ENCODE data around the gene DQX1. TPM values are rescaled to one million over a fixed set of nuclear protein-coding genes. Genes with fewer than 3 reads are reported as not detected.

The DQX1 gene
- total and polyA plus RNA-seq, 2 donors, result 0.14 to 0.78 TPM

GRCh38 chr2:74500578-74500946 lies 25.5 kb downstream of the DQX1 start:
- Histone ChIP-seq H3K4me3 (ENCODE audit: low read length in 2 of 2) (no peak overlapping the region), H3K27ac (ENCODE audit: low read depth in 1 of 2, low read length in 1 of 2) (no peak overlapping the region), H3K9me3 (ENCODE audit: control insufficient read depth in 2 of 2, insufficient read depth in 1 of 2, low read length in 1 of 2) (peaks cover 2 to 12% of the 10 kb centered on the region in 2 donors), H3K27me3 (ENCODE audit: control insufficient read depth in 2 of 2, insufficient read depth in 1 of 2, low read length in 1 of 2) (peaks cover 93 to 98% of the 10 kb centered on the region in 2 donors), H3K4me1 (ENCODE audit: control insufficient read depth in 2 of 2, insufficient read depth in 2 of 2, low read length in 2 of 2) (peaks cover 20 to 48% of the 10 kb centered on the region in 2 donors), H3K36me3 (ENCODE audit: control insufficient read depth in 2 of 2, insufficient read depth in 2 of 2, low read length in 1 of 2) (peaks cover 7 to 10% of the 10 kb centered on the region in 2 donors)
- no peak for DNase-seq (ENCODE audit: low read depth in 6 of 9, low spot score in 9 of 9)

DNA sequence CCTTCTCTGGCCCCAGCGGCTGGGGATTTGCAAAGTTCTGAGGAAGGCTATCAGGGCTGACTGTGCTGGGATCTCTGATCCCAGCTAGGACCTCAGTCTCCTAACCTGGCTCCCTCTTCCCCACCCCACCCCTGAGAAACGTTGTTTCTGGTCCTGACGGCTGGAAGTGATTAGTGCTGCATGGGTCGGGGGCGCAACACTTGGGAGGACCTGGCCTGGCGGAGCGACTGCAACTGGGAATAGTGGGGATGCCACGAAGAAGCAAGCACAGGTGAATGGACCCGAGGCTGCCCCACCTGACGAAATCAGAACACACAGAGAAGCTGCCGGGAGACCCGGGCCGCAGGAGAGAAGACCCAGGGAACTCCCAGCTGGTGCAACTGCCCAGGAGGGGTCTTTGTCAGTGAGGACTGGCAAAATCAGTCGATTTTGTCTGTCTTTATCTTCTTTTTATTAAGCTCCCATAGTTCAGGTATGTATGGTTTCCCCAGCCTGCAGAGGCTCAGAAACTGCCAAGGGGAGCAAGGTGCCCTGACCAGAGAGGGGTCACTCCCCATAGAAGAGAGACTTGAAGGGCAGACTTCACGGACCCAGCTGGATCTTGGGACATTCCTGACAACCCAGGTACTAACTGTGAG lies 26.0 kb downstream of the DQX1 start:
- Histone ChIP-seq H3K4me3 (ENCODE audit: low read length in 2 of 2) (no peak overlapping the region), H3K27me3 (ENCODE audit: control insufficient read depth in 2 of 2, insufficient read depth in 1 of 2, low read length in 1 of 2) (peaks cover 90 to 93% of the 10 kb centered on the region in 2 donors), H3K9me3 (ENCODE audit: control insufficient read depth in 2 of 2, insufficient read depth in 1 of 2, low read length in 1 of 2) (peaks cover 2 to 12% of the 10 kb centered on the region in 2 donors), H3K36me3 (ENCODE audit: control insufficient read depth in 2 of 2, insufficient read depth in 2 of 2, low read length in 1 of 2) (peaks cover 2 to 5% of the 10 kb centered on the region in 2 donors), H3K27ac (ENCODE audit: low read depth in 1 of 2, low read length in 1 of 2) (no peak overlapping the region), H3K4me1 (ENCODE audit: control insufficient read depth in 2 of 2, insufficient read depth in 2 of 2, low read length in 2 of 2) (peaks cover 20 to 48% of the 10 kb centered on the region in 2 donors)
- 55% methylated on average over 15 of the region's 15 CpGs for WGBS
- no peak for DNase-seq (ENCODE audit: low read depth in 6 of 9, low spot score in 9 of 9)

- Histone ChIP-seq H3K27me3 (ENCODE audit: control insufficient read depth in 2 of 2, insufficient read depth in 1 of 2, low read length in 1 of 2) (peaks cover 83 to 87% of the 10 kb centered on the region in 2 donors), H3K4me1 (ENCODE audit: control insufficient read depth in 2 of 2, insufficient read depth in 2 of 2, low read length in 2 of 2) (peaks cover 20 to 48% of the 10 kb centered on the region in 2 donors), H3K9me3 (ENCODE audit: control insufficient read depth in 2 of 2, insufficient read depth in 1 of 2, low read length in 1 of 2) (peaks cover 0 to 12% of the 10 kb centered on the region in 2 donors), H3K36me3 (ENCODE audit: control insufficient read depth in 2 of 2, insufficient read depth in 2 of 2, low read length in 1 of 2) (no peaks in the 10 kb centered on the region), H3K4me3 (ENCODE audit: low read length in 2 of 2) (peak within 1 kb of the TSS in 1 of 2 donors; percentile 29), H3K27ac (ENCODE audit: low read depth in 1 of 2, low read length in 1 of 2) (no peak within 1 kb of the TSS)
- DNase-seq (ENCODE audit: low read depth in 6 of 9, low spot score in 9 of 9), result no peak
- 4% methylated on average over 65 of the region's 65 CpGs for WGBS
These were observed 26.6 kb downstream of the DQX1 start, which contains the start of gene LBX2 for GRCh38 chr2:74499267-74499939. Gene LBX2, minus strand, starts transcription at chr2:74499603. Its CDS starts 66 bp downstream, at chr2:74499537.

GRCh38 chr2:74498500-74499266 lies 27.3 kb downstream of the DQX1 start:
- no peak overlapping the region for H3K27ac ChIP-seq (ENCODE audit: low read depth in 1 of 2, low read length in 1 of 2)

GRCh38 chr2:74497777-74498499 lies 28.1 kb downstream of the DQX1 start:
- H3K4me1 ChIP-seq (ENCODE audit: control insufficient read depth in 2 of 2, insufficient read depth in 2 of 2, low read length in 2 of 2), result peaks cover 15 to 39% of the 10 kb centered on the region in 2 donors
- peaks cover 0 to 12% of the 10 kb centered on the region in 2 donors for H3K9me3 ChIP-seq (ENCODE audit: control insufficient read depth in 2 of 2, insufficient read depth in 1 of 2, low read length in 1 of 2)
- peak overlapping the region; percentile 19 to 29 for H3K4me3 ChIP-seq (ENCODE audit: low read length in 2 of 2)
- no peak overlapping the region for H3K27ac ChIP-seq (ENCODE audit: low read depth in 1 of 2, low read length in 1 of 2)
- H3K36me3 ChIP-seq (ENCODE audit: control insufficient read depth in 2 of 2, insufficient read depth in 2 of 2, low read length in 1 of 2), result peaks cover 8 to 13% of the 10 kb centered on the region in 2 donors
- DNase-seq (ENCODE audit: low read depth in 6 of 9, low spot score in 9 of 9), result no peak
- WGBS, result 5% methylated on average over 61 of the region's 61 CpGs
- peaks cover 69 to 72% of the 10 kb centered on the region in 2 donors for H3K27me3 ChIP-seq (ENCODE audit: control insufficient read depth in 2 of 2, insufficient read depth in 1 of 2, low read length in 1 of 2)

More at GRCh38 chr2:74498500-74499266, 27.3 kb downstream of the DQX1 start:
- H3K36me3 ChIP-seq (ENCODE audit: control insufficient read depth in 2 of 2, insufficient read depth in 2 of 2, low read length in 1 of 2), result peaks cover 1 to 7% of the 10 kb centered on the region in 2 donors
- 2% methylated on average over 41 of the region's 41 CpGs for WGBS
- peak in 1 of 9 donors; percentile 27 for DNase-seq (ENCODE audit: low read depth in 6 of 9, low spot score in 9 of 9)
- H3K4me1 ChIP-seq (ENCODE audit: control insufficient read depth in 2 of 2, insufficient read depth in 2 of 2, low read length in 2 of 2), result peaks cover 20 to 46% of the 10 kb centered on the region in 2 donors
- H3K27me3 ChIP-seq (ENCODE audit: control insufficient read depth in 2 of 2, insufficient read depth in 1 of 2, low read length in 1 of 2), result peaks cover 76 to 80% of the 10 kb centered on the region in 2 donors
- H3K9me3 ChIP-seq (ENCODE audit: control insufficient read depth in 2 of 2, insufficient read depth in 1 of 2, low read length in 1 of 2), result peaks cover 0 to 12% of the 10 kb centered on the region in 2 donors
- H3K4me3 ChIP-seq (ENCODE audit: low read length in 2 of 2), result peak overlapping the region in 1 of 2 donors; percentile 29

DNA sequence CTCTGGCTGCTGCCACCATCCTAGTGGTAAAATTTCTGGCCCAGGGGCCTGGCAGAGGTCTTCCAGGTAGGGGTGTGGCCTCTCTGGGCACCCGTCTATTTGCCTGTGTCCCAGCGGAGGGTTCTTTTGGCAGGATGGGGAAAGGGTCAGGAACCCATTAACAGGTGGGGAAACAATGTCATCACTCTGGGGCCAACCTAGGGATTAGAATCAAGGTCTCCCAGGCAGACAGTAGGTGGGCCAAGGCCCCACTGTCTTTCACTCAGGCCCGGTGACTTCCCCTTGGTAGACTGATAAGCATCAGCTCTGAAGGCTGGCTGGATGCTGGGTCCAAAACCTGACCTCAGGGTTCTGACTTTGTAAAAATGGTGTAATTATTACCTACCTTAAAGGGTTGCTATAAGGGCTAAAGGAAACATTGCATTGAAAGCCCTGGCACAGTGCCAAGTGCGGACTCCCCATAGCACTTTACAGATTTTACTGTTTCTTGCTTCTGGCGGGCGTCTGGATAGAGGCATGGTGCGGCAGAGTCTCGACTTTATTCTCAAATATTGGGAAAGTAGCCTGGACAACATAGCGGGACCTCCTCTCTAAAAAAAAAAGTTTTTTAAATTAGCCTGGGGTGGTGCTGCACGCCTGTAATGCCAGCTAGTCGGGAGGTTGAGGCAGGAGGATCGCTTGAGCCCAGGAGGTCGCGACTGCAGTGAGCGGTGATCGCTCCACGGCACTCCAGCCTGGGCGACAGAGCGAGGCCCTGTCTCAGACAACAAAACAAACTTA lies 28.8 kb downstream of the DQX1 start:
- DNase-seq (ENCODE audit: low read depth in 6 of 9, low spot score in 9 of 9), result no peak
- no peak overlapping the region for H3K27ac ChIP-seq (ENCODE audit: low read depth in 1 of 2, low read length in 1 of 2)
- peaks cover 16 to 20% of the 10 kb centered on the region in 2 donors for H3K36me3 ChIP-seq (ENCODE audit: control insufficient read depth in 2 of 2, insufficient read depth in 2 of 2, low read length in 1 of 2)
- peaks cover 61 to 65% of the 10 kb centered on the region in 2 donors for H3K27me3 ChIP-seq (ENCODE audit: control insufficient read depth in 2 of 2, insufficient read depth in 1 of 2, low read length in 1 of 2)
- peaks cover 0 to 12% of the 10 kb centered on the region in 2 donors for H3K9me3 ChIP-seq (ENCODE audit: control insufficient read depth in 2 of 2, insufficient read depth in 1 of 2, low read length in 1 of 2)
- H3K4me3 ChIP-seq (ENCODE audit: low read length in 2 of 2), result peak overlapping the region in 1 of 2 donors; percentile 19
- 66% methylated on average over 19 of the region's 19 CpGs for WGBS
- peaks cover 12 to 31% of the 10 kb centered on the region in 2 donors for H3K4me1 ChIP-seq (ENCODE audit: control insufficient read depth in 2 of 2, insufficient read depth in 2 of 2, low read length in 2 of 2)

- 96% methylated on average over 1 of the region's 1 CpG for WGBS
- no peak for DNase-seq (ENCODE audit: low read depth in 6 of 9, low spot score in 9 of 9)
- peaks cover 0 to 12% of the 10 kb centered on the region in 2 donors for H3K9me3 ChIP-seq (ENCODE audit: control insufficient read depth in 2 of 2, insufficient read depth in 1 of 2, low read length in 1 of 2)
These were observed 30.6 kb downstream of the DQX1 start for GRCh38 chr2:74495440-74495839.

GRCh38 chr2:74493546-74493945 lies 32.5 kb downstream of the DQX1 start:
- Histone ChIP-seq H3K36me3 (ENCODE audit: control insufficient read depth in 2 of 2, insufficient read depth in 2 of 2, low read length in 1 of 2) (peaks cover 42 to 46% of the 10 kb centered on the region in 2 donors), H3K27ac (ENCODE audit: low read depth in 1 of 2, low read length in 1 of 2) (no peak overlapping the region), H3K9me3 (ENCODE audit: control insufficient read depth in 2 of 2, insufficient read depth in 1 of 2, low read length in 1 of 2) (peaks cover 0 to 5% of the 10 kb centered on the region in 2 donors), H3K4me1 (ENCODE audit: control insufficient read depth in 2 of 2, insufficient read depth in 2 of 2, low read length in 2 of 2) (peaks cover 10 to 13% of the 10 kb centered on the region in 2 donors), H3K27me3 (ENCODE audit: control insufficient read depth in 2 of 2, insufficient read depth in 1 of 2, low read length in 1 of 2) (peaks cover 25 to 28% of the 10 kb centered on the region in 2 donors), H3K4me3 (ENCODE audit: low read length in 2 of 2) (no peak overlapping the region)
- no peak for DNase-seq (ENCODE audit: low read depth in 6 of 9, low spot score in 9 of 9)
- 93% methylated on average over 3 of the region's 3 CpGs for WGBS

More at GRCh38 chr2:74495440-74495839, 30.6 kb downstream of the DQX1 start:
- Histone ChIP-seq H3K27me3 (ENCODE audit: control insufficient read depth in 2 of 2, insufficient read depth in 1 of 2, low read length in 1 of 2) (peaks cover 44 to 47% of the 10 kb centered on the region in 2 donors), H3K4me3 (ENCODE audit: low read length in 2 of 2) (no peak overlapping the region), H3K27ac (ENCODE audit: low read depth in 1 of 2, low read length in 1 of 2) (no peak overlapping the region), H3K36me3 (ENCODE audit: control insufficient read depth in 2 of 2, insufficient read depth in 2 of 2, low read length in 1 of 2) (peaks cover 33 to 38% of the 10 kb centered on the region in 2 donors), H3K4me1 (ENCODE audit: control insufficient read depth in 2 of 2, insufficient read depth in 2 of 2, low read length in 2 of 2) (peaks cover 12 to 28% of the 10 kb centered on the region in 2 donors)

Measured in thymus (tissue), 11 donors.